Mesendoderm (in vitro differentiated cells): ENCODE measurements around the gene ANKUB1. TPM values are rescaled to one million over a fixed set of nuclear protein-coding genes. Genes with fewer than 3 reads are reported as not detected.
"Not testable (repeated sequence)": the region's sequence is repeated elsewhere in the genome, so short reads cannot be mapped to it uniquely, and the experiment has no call there.

Source experiments
- DNase-seq: peaks from one replicate; pipeline ENCODE4 v3.0.0; 2013
- H2AK5ac ChIP-seq: 2 replicates; pipeline ENCODE4 v1.6.1; 2013; ENCODE audit warnings: low read length, inconsistent platforms
- H2BK120ac ChIP-seq: 2 replicates; pipeline ENCODE4 v1.6.1; 2013; ENCODE audit warnings: low read depth, mild to moderate bottlenecking, low read length, moderate library complexity, mixed read lengths
- H2BK15ac ChIP-seq: replicated peaks from 2 replicates; pipeline ENCODE4 v1.6.1; 2013; ENCODE audit warnings: low read depth, mild to moderate bottlenecking, moderate library complexity
- H2BK5ac ChIP-seq: 2 replicates; pipeline ENCODE4 v1.6.1; 2013; ENCODE audit warnings: low read length, inconsistent platforms
- H3K18ac ChIP-seq: 2 replicates; pipeline ENCODE4 v1.6.1; 2013; ENCODE audit warnings: mild to moderate bottlenecking, low read length, mixed read lengths
- H3K23ac ChIP-seq: one replicate; pipeline ENCODE4 v1.6.1; 2013; ENCODE audit warnings: low read length
- H3K27ac ChIP-seq: 2 replicates; pipeline ENCODE4 v1.5.1; 2013; ENCODE audit warnings: low read depth, mild to moderate bottlenecking, inconsistent platforms, low read length, moderate library complexity
- H3K27me3 ChIP-seq: 2 replicates; pipeline ENCODE4 v1.6.1; 2013; ENCODE audit warnings: low read length, control low read depth, mild to moderate bottlenecking, inconsistent platforms; ENCODE audit not compliant: insufficient read depth, poor library complexity
- H3K36me3 ChIP-seq: 2 replicates; pipeline ENCODE4 v1.6.1; 2013; ENCODE audit warnings: low read length, inconsistent platforms; ENCODE audit not compliant: control insufficient read depth, insufficient read depth
- H3K4ac ChIP-seq: one replicate; pipeline ENCODE4 v1.6.1; 2013; ENCODE audit warnings: low read depth, mild to moderate bottlenecking, low read length, moderate library complexity
- H3K4me1 ChIP-seq: 2 replicates; pipeline ENCODE4 v1.6.1; 2013; ENCODE audit warnings: low read depth, low read length, inconsistent platforms; ENCODE audit not compliant: control insufficient read depth
- H3K4me2 ChIP-seq: 2 replicates; pipeline ENCODE4 v1.6.1; 2013; ENCODE audit warnings: low read length
- H3K4me3 ChIP-seq: 2 replicates; pipeline ENCODE4 v1.5.1; 2013; ENCODE audit warnings: mild to moderate bottlenecking, low read length
- H3K56ac ChIP-seq: one replicate; pipeline ENCODE4 v1.6.1; 2013; ENCODE audit warnings: low read length
- H3K79me1 ChIP-seq: 2 replicates; pipeline ENCODE4 v1.6.1; 2013; ENCODE audit warnings: low read length, inconsistent platforms
- H3K79me2 ChIP-seq: 2 replicates; pipeline ENCODE4 v1.6.1; 2013; ENCODE audit warnings: mild to moderate bottlenecking, low read length; ENCODE audit not compliant: control insufficient read depth, insufficient read depth
- H3K9ac ChIP-seq: 2 replicates; pipeline ENCODE4 v1.6.1; 2013; ENCODE audit warnings: low read length, inconsistent platforms
- H4K5ac ChIP-seq: one replicate; pipeline ENCODE4 v1.6.1; 2013; ENCODE audit warnings: low read length
- H4K8ac ChIP-seq: one replicate; pipeline ENCODE4 v1.6.1; 2013; ENCODE audit warnings: low read depth, mild to moderate bottlenecking, control low read depth, low read length, moderate library complexity
- WGBS: extraction: QIAGEN DNeasy Blood & Tissue Kit; methylation state at CpG from one replicate; pipeline ENCODE4 v1.1.7; 2013; ENCODE audit warnings: low lambda C conversion rate, missing lambda C conversion rate; ENCODE audit not compliant: insufficient coverage; ENCODE audit errors: extremely low coverage; 5-methylcytosine and 5-hydroxymethylcytosine counted together
- polyA plus RNA-seq, 2 experiments: library from polyadenylated mRNA; stranded (reverse); fragments of 200-250 nt; gene quantifications; one replicate each; pipeline ENCODE4 v1.2.3, GENCODE V29; 2013

ANKUB1 gene, protein sequence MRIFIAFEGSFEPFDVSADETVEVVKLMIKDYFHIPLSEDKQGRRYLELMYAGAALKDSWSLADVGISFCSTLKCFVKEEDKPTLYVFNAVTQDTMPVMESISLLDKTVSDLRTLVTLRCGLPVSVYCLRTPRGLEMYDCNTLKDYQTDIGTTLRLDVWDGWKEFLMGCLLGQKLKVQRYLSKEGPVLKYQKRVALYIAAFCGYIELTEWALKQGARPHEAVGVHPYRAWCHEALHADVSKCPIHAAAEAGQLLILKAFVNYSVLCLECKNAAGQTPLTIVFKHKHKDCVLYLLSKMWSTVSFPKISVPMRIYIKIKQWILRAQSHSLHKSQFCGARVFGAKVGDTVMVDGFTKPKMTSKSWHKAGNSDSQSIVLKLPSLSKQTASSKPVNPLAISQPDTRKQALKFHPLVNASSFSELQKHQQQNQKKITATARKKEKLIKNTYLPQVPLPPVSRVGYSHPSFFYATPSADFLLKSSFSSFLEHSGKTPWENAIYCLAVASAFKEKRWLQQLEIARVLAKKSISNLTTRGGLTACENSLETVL
- polyA plus RNA-seq (2013, experiment 1 of 2), result not detected
- not detected for polyA plus RNA-seq (2013, experiment 2 of 2)

DNA sequence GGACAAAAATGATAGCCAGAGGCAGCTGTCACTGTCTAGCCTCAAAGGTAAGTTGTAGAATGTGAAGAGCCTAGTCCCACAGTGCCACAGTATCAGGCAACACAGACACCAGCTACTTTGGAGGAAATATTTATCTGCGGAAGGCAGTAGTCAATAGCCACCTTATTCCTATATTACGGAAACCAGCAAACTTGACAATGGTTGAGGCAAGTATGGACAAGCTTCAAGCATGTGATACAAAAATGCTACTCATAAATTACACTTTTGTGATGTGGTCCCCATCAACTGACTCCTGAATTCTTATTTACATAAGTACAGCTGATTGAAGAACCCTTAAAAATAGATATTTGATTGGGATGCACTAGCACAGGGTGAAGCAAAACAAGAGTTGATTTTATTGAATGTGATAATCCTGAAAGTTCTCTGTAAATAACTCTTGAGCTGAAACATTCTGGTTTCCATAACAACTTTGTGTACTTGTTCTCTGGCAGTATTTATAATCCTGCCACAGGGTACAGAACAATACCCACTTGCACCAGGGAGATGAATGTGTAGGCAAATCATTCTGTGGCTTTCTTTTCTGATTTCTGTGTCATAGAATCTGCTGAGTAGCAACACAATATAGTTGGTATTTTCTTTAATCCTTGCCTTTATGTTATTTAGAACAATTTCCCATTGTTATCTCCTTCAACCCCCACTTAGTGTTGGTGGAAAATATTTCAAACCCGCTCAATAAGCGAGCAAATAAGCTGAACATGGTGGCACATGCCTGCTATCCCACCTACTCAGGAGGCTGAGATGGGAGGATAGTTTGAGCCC lies at the start of gene ANKUB1:
ANKUB1 (minus strand) TSS at position 103 of the 819 bp plus-strand sequence. CDS start 188 bp downstream, outside the sequence.
- WGBS, result no CpG with 5 or more reads among the region's 4 CpGs
- no peak within 1 kb of the TSS for H3K4ac ChIP-seq
- H3K27ac ChIP-seq, result no peak within 1 kb of the TSS
- H3K79me2 ChIP-seq, result no peaks in the 10 kb centered on the region
- no peaks in the 10 kb centered on the region for H3K4me1 ChIP-seq
- H3K18ac ChIP-seq, result no peak within 1 kb of the TSS
- no peak for DNase-seq
- H2BK120ac ChIP-seq, result no peak within 1 kb of the TSS
- no peak within 1 kb of the TSS for H2BK5ac ChIP-seq
- H2BK15ac ChIP-seq, result no peak within 1 kb of the TSS
- no peak within 1 kb of the TSS for H3K4me2 ChIP-seq
- no peaks in the 10 kb centered on the region for H3K79me1 ChIP-seq
- no peak within 1 kb of the TSS for H3K23ac ChIP-seq
- no peak within 1 kb of the TSS for H4K8ac ChIP-seq
- H2AK5ac ChIP-seq, result no peak within 1 kb of the TSS
- no peak within 1 kb of the TSS for H3K56ac ChIP-seq
- H3K9ac ChIP-seq, result no peak within 1 kb of the TSS
- no peak within 1 kb of the TSS for H4K5ac ChIP-seq
- no peaks in the 10 kb centered on the region for H3K36me3 ChIP-seq
- no peaks in the 10 kb centered on the region for H3K27me3 ChIP-seq
- no peak within 1 kb of the TSS for H3K4me3 ChIP-seq

DNA sequence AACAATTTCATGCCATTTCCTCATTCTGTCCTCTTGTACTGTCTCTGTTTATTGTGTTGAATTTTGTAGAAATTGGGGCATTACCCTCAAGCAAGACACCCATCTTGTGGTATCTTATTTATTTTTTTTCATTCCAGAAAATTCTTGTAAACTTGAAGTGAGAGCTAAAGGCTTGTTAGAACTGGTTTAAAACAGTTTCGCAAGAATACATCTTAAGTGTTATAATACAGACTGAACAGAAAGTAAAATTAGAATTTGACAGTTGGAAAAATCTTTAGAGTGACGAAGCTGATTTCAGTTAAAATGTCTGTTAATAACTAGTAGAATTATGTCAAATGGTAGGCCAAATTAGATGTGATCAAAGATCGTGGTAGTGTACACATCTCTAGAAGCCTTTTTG lies 47.5 kb upstream of the ANKUB1 start:
- Histone ChIP-seq H3K9ac (no peak overlapping the region), H3K56ac (no peak overlapping the region)

DNA sequence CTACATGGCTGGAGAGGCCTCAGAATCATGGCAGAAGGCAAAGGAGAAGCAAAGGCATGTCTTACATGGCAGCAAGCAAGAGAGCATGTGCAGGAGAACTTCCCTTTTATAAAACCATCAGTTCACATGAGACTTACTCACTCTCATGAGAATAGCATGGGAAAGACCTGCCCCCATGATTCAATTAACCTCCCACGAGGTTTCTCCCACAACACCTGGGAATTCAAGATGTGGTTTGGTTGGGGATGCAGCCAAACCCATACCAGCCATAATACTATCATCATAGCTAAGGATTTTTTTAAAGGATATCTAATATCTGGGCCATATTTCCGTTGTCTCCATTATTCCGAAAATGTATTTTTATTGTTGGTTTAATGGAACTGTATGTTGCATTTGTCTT lies 47.1 kb upstream of the ANKUB1 start:
- H3K56ac ChIP-seq, H3K79me1 ChIP-seq, H3K27ac ChIP-seq, H2BK5ac ChIP-seq, H3K4me1 ChIP-seq, H3K4ac ChIP-seq, H4K8ac ChIP-seq, H3K4me2 ChIP-seq, H4K5ac ChIP-seq, H2BK15ac ChIP-seq, H3K23ac ChIP-seq, H3K27me3 ChIP-seq, H2AK5ac ChIP-seq, H3K4me3 ChIP-seq, H3K9ac ChIP-seq, H3K79me2 ChIP-seq, H3K36me3 ChIP-seq, H3K18ac ChIP-seq, DNase-seq, H2BK120ac ChIP-seq: not testable (repeated sequence)
- WGBS, result no CpG with 5 or more reads among the region's 3 CpGs

More for the DNA sequence above, 47.5 kb upstream of the ANKUB1 start:
- Histone ChIP-seq H3K4me1 (no peaks in the 10 kb centered on the region), H2BK15ac (no peak overlapping the region), H3K4me2 (no peak overlapping the region), H3K27ac (no peak overlapping the region), H3K23ac (no peak overlapping the region), H4K8ac (no peak overlapping the region), H2BK120ac (no peak overlapping the region), H3K18ac (no peak overlapping the region), H4K5ac (no peak overlapping the region), H2AK5ac (no peak overlapping the region), H3K4ac (no peak overlapping the region), H3K36me3 (no peaks in the 10 kb centered on the region), H3K27me3 (no peaks in the 10 kb centered on the region), H3K79me1 (peaks cover 2% of the 10 kb centered on the region), H3K79me2 (no peaks in the 10 kb centered on the region), H3K4me3 (no peak overlapping the region), H2BK5ac (no peak overlapping the region)
- WGBS, result no CpG with 5 or more reads among the region's 3 CpGs
- no peak for DNase-seq

DNA sequence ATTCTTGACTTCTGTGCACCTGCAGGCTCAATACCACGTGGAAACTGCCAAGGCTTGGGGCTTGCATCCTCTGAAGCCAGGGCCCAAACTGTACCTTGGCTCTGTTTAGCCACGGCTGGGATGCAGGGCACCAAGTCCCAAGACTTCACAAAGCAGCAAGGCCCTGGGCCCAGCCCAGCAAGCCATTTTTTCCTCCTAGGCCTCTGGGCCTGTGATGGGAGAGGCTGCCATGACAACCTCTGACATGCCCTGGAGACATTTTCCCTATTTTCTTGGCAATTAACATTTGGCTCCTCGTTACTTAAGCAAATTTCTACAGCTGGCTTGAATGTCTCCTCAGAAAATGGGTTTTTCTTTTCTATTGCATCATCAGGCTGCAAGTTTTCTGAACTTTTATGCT lies 46.1 kb upstream of the ANKUB1 start:
- not testable (repeated sequence) for H3K4ac ChIP-seq, H3K27ac ChIP-seq, H3K79me2 ChIP-seq, H3K36me3 ChIP-seq, H3K27me3 ChIP-seq, H2BK120ac ChIP-seq, H2AK5ac ChIP-seq, H3K79me1 ChIP-seq, H4K5ac ChIP-seq, H2BK15ac ChIP-seq, H3K56ac ChIP-seq, H2BK5ac ChIP-seq, H3K9ac ChIP-seq, H3K18ac ChIP-seq, H3K4me1 ChIP-seq, H4K8ac ChIP-seq, H3K4me3 ChIP-seq, DNase-seq, H3K4me2 ChIP-seq, H3K23ac ChIP-seq
- no CpG with 5 or more reads among the region's 3 CpGs for WGBS

DNA sequence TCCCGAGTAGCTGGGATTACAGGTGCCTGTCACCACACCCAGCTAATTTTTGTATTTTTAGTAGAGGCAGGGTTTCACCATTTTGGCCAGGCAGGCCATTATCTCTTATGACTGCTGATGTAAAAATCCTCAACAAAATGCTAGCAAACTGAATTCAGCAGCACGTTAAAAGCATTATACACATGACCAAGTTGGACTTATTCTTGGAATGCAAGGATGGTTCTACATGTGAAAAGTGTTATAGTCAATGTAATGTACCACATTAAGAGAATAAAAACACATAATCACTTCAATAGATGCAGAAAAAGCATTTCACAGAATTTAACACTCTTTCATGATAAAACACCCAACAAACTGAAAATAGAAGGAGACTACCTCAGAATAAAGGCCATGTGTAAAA lies 40.9 kb upstream of the ANKUB1 start:
- H3K36me3 ChIP-seq, result no peaks in the 10 kb centered on the region
- peaks cover 4% of the 10 kb centered on the region for H3K79me1 ChIP-seq
- no peak overlapping the region for H4K5ac ChIP-seq
- H2BK120ac ChIP-seq, result no peak overlapping the region
- no peak overlapping the region for H3K23ac ChIP-seq
- no peak overlapping the region for H3K4me2 ChIP-seq
- WGBS, result no CpG with 5 or more reads among the region's 2 CpGs
- H3K9ac ChIP-seq, result no peak overlapping the region
- H3K18ac ChIP-seq, result no peak overlapping the region
- H2BK15ac ChIP-seq, result no peak overlapping the region
- no peak overlapping the region for H3K4ac ChIP-seq
- DNase-seq, result no peak
- H3K27me3 ChIP-seq, result no peaks in the 10 kb centered on the region
- H3K56ac ChIP-seq, result no peak overlapping the region
- H3K4me3 ChIP-seq, result no peak overlapping the region
- H4K8ac ChIP-seq, result no peak overlapping the region
- H3K27ac ChIP-seq, result no peak overlapping the region
- H2AK5ac ChIP-seq, result no peak overlapping the region
- H2BK5ac ChIP-seq, result no peak overlapping the region
- peaks cover 6% of the 10 kb centered on the region for H3K79me2 ChIP-seq
- no peaks in the 10 kb centered on the region for H3K4me1 ChIP-seq
